ENCODE results near the gene FMN1. TPM values are rescaled to one million over a fixed set of nuclear protein-coding genes. Genes with fewer than 3 reads are reported as not detected.

FMN1 gene
- polyA plus RNA-seq, 1 donor from 2014 or later, result 0.40 TPM

GRCh38 chr15:32933236-32933635 is 261.3 kb downstream of the FMN1 start:
- Histone ChIP-seq H2AFZ (ENCODE audit: low read depth, low read length) (no peak overlapping the region), H3K4me3 (ENCODE audit: low read length) (no peak overlapping the region), H3K9me3 (ENCODE audit: low read length) (no peaks in the 10 kb centered on the region), H3K27me3 (ENCODE audit: insufficient read depth, low read depth, low read length) (no peaks in the 10 kb centered on the region), H3K4me2 (ENCODE audit: low read length) (no peak overlapping the region), H3F3A (ENCODE audit: insufficient read depth, low read length, poor library complexity, severe bottlenecking) (no peaks in the 10 kb centered on the region), H3K9me2 (ENCODE audit: insufficient read depth, low read length) (no peaks in the 10 kb centered on the region), H3K27ac (ENCODE audit: low read length) (no peak overlapping the region), H3K36me3 (ENCODE audit: insufficient read depth, low read length) (no peaks in the 10 kb centered on the region), H3K9ac (ENCODE audit: low read length) (no peak overlapping the region), H4K20me1 (ENCODE audit: insufficient read depth) (no peaks in the 10 kb centered on the region), H3K79me2 (replicated peaks; ENCODE audit: insufficient read depth, low read length) (no peaks in the 10 kb centered on the region)
- no peak for TF ChIP-seq TAF1 (IDR thresholded peaks at IDR 0.05; ENCODE audit: low read depth)

DNA sequence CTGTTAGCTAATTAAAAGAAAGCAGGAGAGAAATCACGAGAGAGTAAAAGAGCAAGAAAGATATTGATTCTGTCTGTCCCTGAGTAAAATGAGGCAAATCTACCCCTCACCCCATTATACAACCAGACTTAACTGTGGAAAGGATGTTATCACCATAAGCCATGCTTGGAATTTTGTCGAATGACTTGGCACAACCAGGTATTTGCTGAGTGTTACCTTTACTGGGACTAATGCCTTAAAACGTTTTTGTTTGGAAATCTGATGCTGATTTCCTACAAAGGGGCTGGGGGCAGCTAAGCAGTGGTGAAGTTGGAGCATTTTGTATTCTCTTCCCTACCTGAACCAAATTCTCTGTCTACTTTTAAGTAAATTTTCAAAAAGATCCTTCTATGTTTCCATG is 265.6 kb downstream of the FMN1 start:
- no peak overlapping the region for H3K4me3 ChIP-seq (ENCODE audit: low read length)
- no peak overlapping the region for H2AFZ ChIP-seq (ENCODE audit: low read depth, low read length)
- no peaks in the 10 kb centered on the region for H3F3A ChIP-seq (ENCODE audit: insufficient read depth, low read length, poor library complexity, severe bottlenecking)
- no peak overlapping the region for H3K4me2 ChIP-seq (ENCODE audit: low read length)
- H3K9me3 ChIP-seq (ENCODE audit: low read length), result no peaks in the 10 kb centered on the region
- no peaks in the 10 kb centered on the region for H4K20me1 ChIP-seq (ENCODE audit: insufficient read depth)
- no peaks in the 10 kb centered on the region for H3K9me2 ChIP-seq (ENCODE audit: insufficient read depth, low read length)
- no peaks in the 10 kb centered on the region for H3K79me2 ChIP-seq (replicated peaks; ENCODE audit: insufficient read depth, low read length)
- H3K36me3 ChIP-seq (ENCODE audit: insufficient read depth, low read length), result no peaks in the 10 kb centered on the region
- TF ChIP-seq SMC3 (conservative IDR thresholded peaks at IDR 0.05; ENCODE audit: poor library complexity), result no peak
- no peak for TF ChIP-seq EZH2 (IDR thresholded peaks at IDR 0.05; ENCODE audit: borderline replicate concordance, insufficient read depth, low read length, poor library complexity, severe bottlenecking)
- H3K9ac ChIP-seq (ENCODE audit: low read length), result no peak overlapping the region
- no peak overlapping the region for H3K27ac ChIP-seq (ENCODE audit: low read length)
- H3K27me3 ChIP-seq (ENCODE audit: insufficient read depth, low read depth, low read length), result no peaks in the 10 kb centered on the region

GRCh38 chr15:32927124-32927523 is 267.4 kb downstream of the FMN1 start:
- Histone ChIP-seq H2AFZ (ENCODE audit: low read depth, low read length) (no peak overlapping the region), H3K27ac (ENCODE audit: low read length) (no peak overlapping the region), H3K9ac (ENCODE audit: low read length) (no peak overlapping the region), H3K9me2 (ENCODE audit: insufficient read depth, low read length) (no peaks in the 10 kb centered on the region), H4K20me1 (ENCODE audit: insufficient read depth) (no peaks in the 10 kb centered on the region), H3F3A (ENCODE audit: insufficient read depth, low read length, poor library complexity, severe bottlenecking) (no peaks in the 10 kb centered on the region), H3K27me3 (ENCODE audit: insufficient read depth, low read depth, low read length) (no peaks in the 10 kb centered on the region), H3K79me2 (replicated peaks; ENCODE audit: insufficient read depth, low read length) (no peaks in the 10 kb centered on the region), H3K9me3 (ENCODE audit: low read length) (no peaks in the 10 kb centered on the region), H3K4me3 (ENCODE audit: low read length) (no peak overlapping the region), H3K36me3 (ENCODE audit: insufficient read depth, low read length) (no peaks in the 10 kb centered on the region), H3K4me2 (ENCODE audit: low read length) (no peak overlapping the region)
- TF ChIP-seq POLR2AphosphoS5 (IDR thresholded peaks at IDR 0.05) (no peak), RAD21 (conservative IDR thresholded peaks at IDR 0.05) (no peak), EZH2 (IDR thresholded peaks at IDR 0.05; ENCODE audit: borderline replicate concordance, insufficient read depth, low read length, poor library complexity, severe bottlenecking) (no peak)

GRCh38 chr15:32923176-32923575 is 271.3 kb downstream of the FMN1 start:
- Histone ChIP-seq H2AFZ (ENCODE audit: low read depth, low read length) (no peak overlapping the region), H3K79me2 (replicated peaks; ENCODE audit: insufficient read depth, low read length) (no peaks in the 10 kb centered on the region), H3K27me3 (ENCODE audit: insufficient read depth, low read depth, low read length) (no peaks in the 10 kb centered on the region), H3K4me2 (ENCODE audit: low read length) (no peak overlapping the region), H3K4me3 (ENCODE audit: low read length) (no peak overlapping the region), H4K20me1 (ENCODE audit: insufficient read depth) (no peaks in the 10 kb centered on the region), H3K36me3 (ENCODE audit: insufficient read depth, low read length) (no peaks in the 10 kb centered on the region), H3F3A (ENCODE audit: insufficient read depth, low read length, poor library complexity, severe bottlenecking) (peaks cover 2% of the 10 kb centered on the region), H3K9me3 (ENCODE audit: low read length) (no peaks in the 10 kb centered on the region), H3K9ac (ENCODE audit: low read length) (no peak overlapping the region), H3K27ac (ENCODE audit: low read length) (no peak overlapping the region), H3K9me2 (ENCODE audit: insufficient read depth, low read length) (no peaks in the 10 kb centered on the region)
- no peak for TF ChIP-seq MXI1 (conservative IDR thresholded peaks at IDR 0.05; ENCODE audit: poor library complexity, severe bottlenecking)
- no peak for TF ChIP-seq SMC3 (conservative IDR thresholded peaks at IDR 0.05; ENCODE audit: poor library complexity)
- TF ChIP-seq EZH2 (IDR thresholded peaks at IDR 0.05; ENCODE audit: borderline replicate concordance, insufficient read depth, low read length, poor library complexity, severe bottlenecking), result no peak
- TF ChIP-seq POLR2AphosphoS5 (IDR thresholded peaks at IDR 0.05), result no peak
- TF ChIP-seq RAD21 (conservative IDR thresholded peaks at IDR 0.05), result no peak
- no peak for TF ChIP-seq EP300 (conservative IDR thresholded peaks at IDR 0.05; ENCODE audit: poor library complexity, severe bottlenecking)
- TF ChIP-seq TAF1 (IDR thresholded peaks at IDR 0.05; ENCODE audit: low read depth), result no peak
- TF ChIP-seq REST (IDR thresholded peaks at IDR 0.05; ENCODE audit: borderline replicate concordance), result no peak
- no peak for TF ChIP-seq CTCF (IDR thresholded peaks at IDR 0.05; ENCODE audit: poor library complexity, severe bottlenecking)
